ENCODE measurements around the gene ACACA. TPM values are rescaled to one million over a fixed set of nuclear protein-coding genes. Genes with fewer than 3 reads are reported as not detected.

The ACACA gene
- total and polyA plus RNA-seq, 12 donors, result 18.2 to 112 (median 70.4) TPM

GRCh38 chr17:37194208-37194607 is 212.4 kb downstream of the ACACA start:
- H3K27ac ChIP-seq, result no peak overlapping the region
- TF ChIP-seq CTCF (IDR thresholded peaks at IDR 0.05) (no peak), POLR2A (IDR thresholded peaks at IDR 0.05) (no peak)
- H3K27me3 ChIP-seq, result no peaks in the 10 kb centered on the region
- intact Hi-C loops (cut with DNase I), result loop anchor here in 1 of 2 donors (10.0 kb wide), 1 partner anchor 51 kb away; no protein-coding TSS in a partner anchor
- WGBS, 4 donors, result 90 to 100% (median 98%) methylated on average over 1 of the region's 1 CpG
- H3K4me3 ChIP-seq, result no peak overlapping the region
- H3K9me3 ChIP-seq (replicated peaks in 1 of 3), result no peaks in the 10 kb centered on the region
- no peaks in the 10 kb centered on the region for H3K4me1 ChIP-seq (replicated peaks in 1 of 2)
- peaks cover 0 to 15% of the 10 kb centered on the region in 2 donors for H3K36me3 ChIP-seq (replicated peaks in 1 of 2)
- no peak for DNase-seq

- Histone ChIP-seq H3K27me3 (no peaks in the 10 kb centered on the region), H3K9me3 (replicated peaks in 1 of 3) (no peaks in the 10 kb centered on the region), H3K4me1 (replicated peaks in 1 of 2) (no peaks in the 10 kb centered on the region), H3K36me3 (replicated peaks in 1 of 2) (peaks cover 0 to 15% of the 10 kb centered on the region in 2 donors), H3K27ac (no peak overlapping the region), H3K4me3 (no peak overlapping the region)
- no peak for DNase-seq
- no peak for TF ChIP-seq CTCF (IDR thresholded peaks at IDR 0.05)
- no peak for TF ChIP-seq POLR2A (IDR thresholded peaks at IDR 0.05)
- 96 to 100% (median 98%) methylated on average over 2 of the region's 2 CpGs for WGBS, 4 donors
- intact Hi-C loops (cut with DNase I), result loop anchor here in 1 of 2 donors (10.0 kb wide), 1 partner anchor 54 kb away; no protein-coding TSS in a partner anchor
Observed at GRCh38 chr17:37191219-37191618, 215.4 kb downstream of the ACACA start.

- no peaks in the 10 kb centered on the region for H3K9me3 ChIP-seq (replicated peaks in 1 of 3)
- peaks cover 0 to 15% of the 10 kb centered on the region in 2 donors for H3K36me3 ChIP-seq (replicated peaks in 1 of 2)
- H3K27ac ChIP-seq, result no peak overlapping the region
- DNase-seq, result no peak
- no peak overlapping the region for H3K4me3 ChIP-seq
- H3K27me3 ChIP-seq, result no peaks in the 10 kb centered on the region
- TF ChIP-seq CTCF (IDR thresholded peaks at IDR 0.05) (peak in 1 of 6 experiments; percentile 22), POLR2A (IDR thresholded peaks at IDR 0.05) (no peak)
- no peaks in the 10 kb centered on the region for H3K4me1 ChIP-seq (replicated peaks in 1 of 2)
- intact Hi-C loops (cut with DNase I), result loop anchor here in 1 of 2 donors (10.0 kb wide), 1 partner anchor 54 kb away; no protein-coding TSS in a partner anchor
Observed at GRCh38 chr17:37190493-37190892, 216.1 kb downstream of the ACACA start.

GRCh38 chr17:37188157-37188556 is 218.5 kb downstream of the ACACA start:
- 93 to 96% (median 96%) methylated on average over 11 of the region's 11 CpGs for WGBS, 4 donors
- DNase-seq, result no peak
- Histone ChIP-seq H3K36me3 (replicated peaks in 1 of 2) (peaks cover 0 to 15% of the 10 kb centered on the region in 2 donors), H3K27ac (no peak overlapping the region), H3K4me1 (replicated peaks in 1 of 2) (no peaks in the 10 kb centered on the region), H3K27me3 (no peaks in the 10 kb centered on the region), H3K9me3 (replicated peaks in 1 of 3) (no peaks in the 10 kb centered on the region), H3K4me3 (no peak overlapping the region)
- TF ChIP-seq CTCF (IDR thresholded peaks at IDR 0.05) (no peak), POLR2A (IDR thresholded peaks at IDR 0.05) (no peak)
- intact Hi-C loops (cut with DNase I), result no loop called here

All from adrenal gland (tissue), 12 donors.